ENCODE measurements around the gene ZNF561.

GRCh38 chr19:9644472-9644871, 23.4 kb upstream of the ZNF561 start:
- no peak for TF ChIP-seq EZH2 (IDR thresholded peaks at IDR 0.05)
- TF ChIP-seq CTCF (IDR thresholded peaks at IDR 0.05): no peak
- TF ChIP-seq EZH2phosphoT487 (IDR thresholded peaks at IDR 0.05): no peak

Data from neural progenitor cell (in vitro differentiated cells).